Type B pancreatic cell (in vitro differentiated cells): Measurements from ENCODE around the gene KCTD16. TPM values are rescaled to one million over a fixed set of nuclear protein-coding genes. Genes with fewer than 3 reads are reported as not detected.

Source experiments
- DNase-seq: peaks from one replicate; pipeline ENCODE4 v3.0.0; 2021; ENCODE audit warnings: mixed read lengths; ENCODE audit not compliant: unreplicated experiment; ENCODE audit errors: extremely low spot score
- H3K27ac Mint-ChIP-seq: 2 replicates; pipeline ENCODE4 v1.8.0; 2021; ENCODE audit warnings: mild to moderate bottlenecking, mixed read lengths
- H3K27me3 Mint-ChIP-seq: 2 replicates; pipeline ENCODE4 v1.8.0; 2021; ENCODE audit warnings: mixed read lengths
- H3K36me3 Mint-ChIP-seq: 2 replicates; pipeline ENCODE4 v1.8.0; 2021; ENCODE audit warnings: mixed read lengths
- H3K4me1 Mint-ChIP-seq: one replicate; pipeline ENCODE4 v1.8.0; 2021; ENCODE audit warnings: mixed read lengths; ENCODE audit not compliant: unreplicated experiment
- H3K4me3 Mint-ChIP-seq: 2 replicates; pipeline ENCODE4 v1.8.0; 2021; ENCODE audit warnings: mild to moderate bottlenecking, mixed read lengths
- H3K9me3 Mint-ChIP-seq: 2 replicates; pipeline ENCODE4 v1.8.0; 2021; ENCODE audit warnings: mixed read lengths
- total RNA-seq: library from RNA; stranded (reverse); gene quantifications from 2 replicates; pipeline ENCODE4 v1.2.1, GENCODE V29; 2021; ENCODE audit warnings: low replicate concordance
- TF ChIP-seq, protein P1 (sequence below): fragments of 200-600 bp; sonication (generic); conservative IDR thresholded peaks from 2 replicates; pipeline ENCODE4 v1.5.0; 2021; ENCODE audit warnings: antibody characterized with exemption, mild to moderate bottlenecking

Gene KCTD16
- total RNA-seq, 1 donor from 2014 or later = 3.0 TPM

- Mint-ChIP-seq H3K4me3 (no peak overlapping the region), H3K27ac (no peak overlapping the region), H3K4me1 (no peaks in the 10 kb centered on the region), H3K36me3 (no peaks in the 10 kb centered on the region), H3K9me3 (no peaks in the 10 kb centered on the region), H3K27me3 (peaks cover 6% of the 10 kb centered on the region)
- TF ChIP-seq, protein P1, sequence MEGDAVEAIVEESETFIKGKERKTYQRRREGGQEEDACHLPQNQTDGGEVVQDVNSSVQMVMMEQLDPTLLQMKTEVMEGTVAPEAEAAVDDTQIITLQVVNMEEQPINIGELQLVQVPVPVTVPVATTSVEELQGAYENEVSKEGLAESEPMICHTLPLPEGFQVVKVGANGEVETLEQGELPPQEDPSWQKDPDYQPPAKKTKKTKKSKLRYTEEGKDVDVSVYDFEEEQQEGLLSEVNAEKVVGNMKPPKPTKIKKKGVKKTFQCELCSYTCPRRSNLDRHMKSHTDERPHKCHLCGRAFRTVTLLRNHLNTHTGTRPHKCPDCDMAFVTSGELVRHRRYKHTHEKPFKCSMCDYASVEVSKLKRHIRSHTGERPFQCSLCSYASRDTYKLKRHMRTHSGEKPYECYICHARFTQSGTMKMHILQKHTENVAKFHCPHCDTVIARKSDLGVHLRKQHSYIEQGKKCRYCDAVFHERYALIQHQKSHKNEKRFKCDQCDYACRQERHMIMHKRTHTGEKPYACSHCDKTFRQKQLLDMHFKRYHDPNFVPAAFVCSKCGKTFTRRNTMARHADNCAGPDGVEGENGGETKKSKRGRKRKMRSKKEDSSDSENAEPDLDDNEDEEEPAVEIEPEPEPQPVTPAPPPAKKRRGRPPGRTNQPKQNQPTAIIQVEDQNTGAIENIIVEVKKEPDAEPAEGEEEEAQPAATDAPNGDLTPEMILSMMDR = no peak
- DNase-seq = no peak
Measured at GRCh38 chr5:144179226-144179625, 8.6 kb downstream of the KCTD16 start.

DNA sequence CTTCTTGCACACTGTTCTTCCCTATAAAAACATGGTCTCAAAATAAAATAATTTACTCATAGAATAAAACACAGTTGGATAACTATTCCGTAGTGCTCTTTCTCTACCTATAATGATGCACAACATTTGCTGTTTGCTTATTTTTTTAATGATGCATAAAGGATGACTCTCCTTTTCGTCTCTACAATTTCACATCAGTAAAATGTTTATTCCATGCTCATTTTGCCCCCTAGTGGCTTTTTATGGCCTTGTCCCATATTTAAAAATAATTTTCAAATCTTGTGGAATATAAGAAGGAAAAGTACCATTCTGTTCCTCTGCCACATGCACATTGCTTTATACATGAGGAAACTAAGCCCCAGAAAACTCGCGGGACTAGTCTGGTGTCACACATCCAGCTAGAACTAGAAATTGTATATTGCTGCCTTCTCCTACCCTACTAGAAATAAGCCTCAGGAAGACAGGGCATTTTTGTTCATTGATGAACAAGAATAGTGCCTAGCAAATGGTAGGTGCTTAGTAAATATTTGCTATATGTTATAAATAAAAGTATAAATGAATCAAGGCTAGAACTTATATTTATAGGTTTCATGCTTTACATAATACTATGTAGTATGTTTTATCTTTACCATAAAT, 12.7 kb downstream of the KCTD16 start:
- Mint-ChIP-seq H3K4me1 (peaks cover 12% of the 10 kb centered on the region), H3K36me3 (no peaks in the 10 kb centered on the region), H3K4me3 (no peak overlapping the region), H3K9me3 (no peaks in the 10 kb centered on the region), H3K27ac (no peak overlapping the region), H3K27me3 (peaks cover 3% of the 10 kb centered on the region)
- DNase-seq = no peak
- TF ChIP-seq, protein P1 = peak; percentile 82

DNA sequence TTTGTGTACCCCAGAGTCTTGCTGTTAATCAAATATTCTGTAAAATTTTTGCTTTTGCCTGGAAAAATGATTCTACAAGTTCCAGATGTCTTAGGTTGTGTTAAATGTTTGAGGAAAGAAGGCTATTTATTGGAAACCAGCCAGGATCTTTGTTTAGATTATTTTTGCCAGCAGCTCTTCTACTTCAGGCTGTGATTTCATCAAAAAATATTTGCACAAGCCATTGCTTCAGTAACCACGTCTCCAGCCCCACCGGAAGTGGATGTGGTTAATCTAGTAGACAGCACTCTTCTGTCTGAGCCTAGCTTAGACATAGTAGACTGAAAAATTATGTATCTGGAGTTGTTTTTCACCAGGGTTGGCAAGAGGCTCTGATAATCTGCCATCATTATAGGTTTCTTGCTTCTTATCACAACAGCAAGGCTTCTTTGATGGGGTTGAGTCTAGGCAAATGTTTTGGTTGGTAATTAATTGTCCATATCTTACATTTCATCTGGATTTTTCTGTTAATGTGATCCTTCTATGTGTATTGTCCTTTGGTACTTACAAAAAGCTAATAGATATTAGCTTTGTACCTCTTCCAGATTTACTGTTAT, 17.1 kb downstream of the KCTD16 start:
- peaks cover 6% of the 10 kb centered on the region for H3K27me3 Mint-ChIP-seq
- DNase-seq = no peak
- TF ChIP-seq, protein P1 = no peak
- no peaks in the 10 kb centered on the region for H3K36me3 Mint-ChIP-seq
- H3K4me3 Mint-ChIP-seq = no peak overlapping the region
- peaks cover 12% of the 10 kb centered on the region for H3K4me1 Mint-ChIP-seq
- H3K9me3 Mint-ChIP-seq = no peaks in the 10 kb centered on the region
- no peak overlapping the region for H3K27ac Mint-ChIP-seq

GRCh38 chr5:144189800-144190429, 19.2 kb downstream of the KCTD16 start:
- H3K27ac Mint-ChIP-seq = no peak overlapping the region
- no peak overlapping the region for H3K4me3 Mint-ChIP-seq
- no peak for DNase-seq
- H3K9me3 Mint-ChIP-seq = no peaks in the 10 kb centered on the region
- H3K36me3 Mint-ChIP-seq = no peaks in the 10 kb centered on the region
- TF ChIP-seq, protein P1 = no peak
- peaks cover 13% of the 10 kb centered on the region for H3K4me1 Mint-ChIP-seq
- peaks cover 11% of the 10 kb centered on the region for H3K27me3 Mint-ChIP-seq

- no peak for DNase-seq
- H3K27me3 Mint-ChIP-seq = peaks cover 18% of the 10 kb centered on the region
- no peak overlapping the region for H3K4me3 Mint-ChIP-seq
- no peaks in the 10 kb centered on the region for H3K36me3 Mint-ChIP-seq
- H3K9me3 Mint-ChIP-seq = no peaks in the 10 kb centered on the region
- peaks cover 17% of the 10 kb centered on the region for H3K4me1 Mint-ChIP-seq
- H3K27ac Mint-ChIP-seq = no peak overlapping the region
- TF ChIP-seq, protein P1 = no peak
Measured at GRCh38 chr5:144191531-144191930, 20.9 kb downstream of the KCTD16 start.
